Activated T-cell treated with anti-CD3 and anti-CD28 coated beads, Interleukin-2, amount 50 U/mL, for 24 hours (primary cell): ENCODE measurements around the gene FAR1.

Experiments used
- DNase-seq: peaks from one replicate; pipeline ENCODE4 v3.0.0-alpha.2; 2020
- H3K27ac Mint-ChIP-seq: 2 replicates; pipeline ENCODE4 v1.8.0; 2020; ENCODE audit warnings: mild to moderate bottlenecking, mixed read lengths
- H3K27me3 Mint-ChIP-seq: 2 replicates; pipeline ENCODE4 v1.8.0; 2020; ENCODE audit warnings: mixed read lengths
- H3K36me3 Mint-ChIP-seq: 2 replicates; pipeline ENCODE4 v1.8.0; 2020; ENCODE audit warnings: low read depth, mixed read lengths
- H3K4me1 Mint-ChIP-seq: 2 replicates; pipeline ENCODE4 v1.8.0; 2020; ENCODE audit warnings: low read depth, mixed read lengths
- H3K4me3 Mint-ChIP-seq: 2 replicates; pipeline ENCODE4 v1.8.0; 2020; ENCODE audit warnings: mild to moderate bottlenecking, moderate library complexity, mixed read lengths
- H3K9me3 Mint-ChIP-seq: 2 replicates; pipeline ENCODE4 v1.8.0; 2020; ENCODE audit warnings: mixed read lengths

Gene FAR1

DNA sequence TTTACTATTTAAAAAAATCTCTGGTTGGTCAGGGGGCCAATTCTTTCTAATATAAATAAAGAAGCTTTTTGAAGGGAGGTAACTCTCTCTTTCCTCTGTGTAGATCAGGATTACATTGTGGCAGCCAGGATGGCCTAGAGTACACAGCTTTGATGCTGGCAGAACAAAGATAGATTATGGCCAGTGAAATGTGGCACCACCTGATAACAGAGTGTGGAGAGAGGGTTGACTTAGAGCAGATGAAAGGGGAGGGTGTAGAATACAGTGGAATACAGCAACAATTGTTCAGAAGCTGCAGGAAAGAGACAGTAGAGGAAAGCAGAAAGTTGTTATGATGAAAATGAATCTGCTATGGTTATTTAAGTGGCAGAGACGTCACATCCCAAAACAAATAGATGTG lies 99.0 kb downstream of the FAR1 start:
- H3K4me3 Mint-ChIP-seq: no peak overlapping the region
- H3K9me3 Mint-ChIP-seq: no peaks in the 10 kb centered on the region
- H3K27ac Mint-ChIP-seq: no peak overlapping the region

DNA sequence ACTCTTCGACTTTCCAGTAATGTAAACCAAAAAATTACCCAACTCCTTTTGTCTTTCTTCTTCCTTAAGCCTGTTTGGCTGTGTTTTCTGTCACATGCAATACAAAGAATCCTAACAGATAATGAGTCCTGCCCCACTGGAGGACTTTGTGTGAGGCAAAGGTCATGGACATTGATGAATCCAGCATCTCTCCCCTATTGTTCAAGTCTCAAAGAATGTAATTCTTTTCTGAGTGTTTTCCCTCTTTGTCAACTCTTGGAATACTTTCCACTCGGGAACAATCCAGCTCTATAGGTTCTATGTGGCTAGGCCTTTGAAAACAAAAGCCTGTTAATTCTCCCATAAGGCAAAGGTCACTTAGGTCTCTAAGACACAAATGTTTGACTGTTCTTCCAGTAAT lies 100.7 kb downstream of the FAR1 start:
- H3K27ac Mint-ChIP-seq: no peak overlapping the region
- no peaks in the 10 kb centered on the region for H3K36me3 Mint-ChIP-seq
- DNase-seq: no peak
- H3K9me3 Mint-ChIP-seq: no peaks in the 10 kb centered on the region
- peaks cover 2% of the 10 kb centered on the region for H3K27me3 Mint-ChIP-seq
- peaks cover 3% of the 10 kb centered on the region for H3K4me1 Mint-ChIP-seq
- no peak overlapping the region for H3K4me3 Mint-ChIP-seq

More for the DNA sequence above, 99.0 kb downstream of the FAR1 start:
- Mint-ChIP-seq H3K36me3 (no peaks in the 10 kb centered on the region), H3K27me3 (no peaks in the 10 kb centered on the region), H3K4me1 (peaks cover under 1% of the 10 kb centered on the region)
- DNase-seq: no peak

- no peak overlapping the region for H3K4me3 Mint-ChIP-seq
- no peaks in the 10 kb centered on the region for H3K36me3 Mint-ChIP-seq
- peaks cover 2% of the 10 kb centered on the region for H3K27me3 Mint-ChIP-seq
- no peak for DNase-seq
- no peak overlapping the region for H3K27ac Mint-ChIP-seq
- H3K9me3 Mint-ChIP-seq: no peaks in the 10 kb centered on the region
- H3K4me1 Mint-ChIP-seq: peaks cover 4% of the 10 kb centered on the region
Measured at GRCh38 chr11:13771151-13771550, 102.7 kb downstream of the FAR1 start.

- H3K36me3 Mint-ChIP-seq: no peaks in the 10 kb centered on the region
- no peak overlapping the region for H3K27ac Mint-ChIP-seq
- H3K27me3 Mint-ChIP-seq: peaks cover 2% of the 10 kb centered on the region
- H3K4me3 Mint-ChIP-seq: no peak overlapping the region
- peaks cover 8% of the 10 kb centered on the region for H3K4me1 Mint-ChIP-seq
- DNase-seq: no peak
- no peaks in the 10 kb centered on the region for H3K9me3 Mint-ChIP-seq
Measured at GRCh38 chr11:13772223-13773046, 104.0 kb downstream of the FAR1 start.

DNA sequence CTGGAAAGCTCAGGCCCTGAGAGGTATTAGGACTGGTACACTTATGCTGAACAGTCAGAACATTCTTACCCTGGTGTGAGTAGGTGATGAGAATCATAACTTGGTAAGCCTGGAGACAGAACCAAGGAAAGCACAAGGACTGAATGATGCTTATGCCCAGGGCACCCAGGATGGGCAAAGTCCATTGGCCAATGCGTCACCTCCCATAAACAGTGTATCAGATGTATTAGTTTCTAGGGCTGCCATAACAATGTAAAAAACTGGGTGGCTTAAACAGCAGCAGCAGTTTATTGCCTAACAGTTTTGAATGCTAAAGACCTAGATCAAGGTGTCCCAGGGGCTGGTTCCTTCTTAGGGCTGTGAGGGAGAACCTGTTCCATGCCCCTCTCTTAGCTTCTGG lies 107.0 kb downstream of the FAR1 start:
- H3K4me3 Mint-ChIP-seq: no peak overlapping the region
- H3K27ac Mint-ChIP-seq: no peak overlapping the region
- peaks cover 8% of the 10 kb centered on the region for H3K4me1 Mint-ChIP-seq
- H3K9me3 Mint-ChIP-seq: no peaks in the 10 kb centered on the region
- no peak for DNase-seq
- peaks cover 2% of the 10 kb centered on the region for H3K27me3 Mint-ChIP-seq
- no peaks in the 10 kb centered on the region for H3K36me3 Mint-ChIP-seq

- H3K27ac Mint-ChIP-seq: no peak overlapping the region
- no peak for DNase-seq
Measured at GRCh38 chr11:13776134-13776815, 107.8 kb downstream of the FAR1 start.

DNA sequence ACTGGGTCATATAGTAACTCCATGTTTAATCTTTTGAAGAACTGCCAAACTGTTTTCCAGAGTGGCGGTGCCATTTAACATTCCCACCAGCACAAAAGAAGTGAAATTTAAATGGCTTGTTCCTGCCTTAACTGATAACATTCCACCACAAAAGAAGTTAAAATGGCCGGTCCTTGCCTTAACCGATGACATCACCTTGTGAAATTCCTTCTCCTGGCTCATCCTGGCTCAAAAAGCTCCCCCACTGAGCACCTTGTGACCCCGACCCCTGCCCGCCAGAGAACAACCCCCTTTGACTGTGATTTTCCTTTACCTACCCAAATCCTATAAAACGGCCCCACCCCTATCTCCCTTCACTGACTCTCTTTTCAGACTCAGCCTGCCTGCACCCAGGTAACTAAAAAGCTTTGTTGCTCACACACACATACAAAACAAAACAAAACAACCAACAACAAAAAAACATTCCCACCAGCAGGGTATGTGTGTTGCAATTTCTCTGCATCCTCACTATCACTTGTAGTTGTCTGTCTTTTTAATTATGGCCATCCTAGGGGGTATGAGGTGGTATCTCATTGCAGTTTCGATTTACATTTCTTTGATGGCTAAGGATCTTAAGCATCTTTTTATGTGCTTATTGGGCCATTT lies 109.0 kb downstream of the FAR1 start:
- H3K36me3 Mint-ChIP-seq: no peaks in the 10 kb centered on the region
- H3K9me3 Mint-ChIP-seq: no peaks in the 10 kb centered on the region
- peaks cover 8% of the 10 kb centered on the region for H3K4me1 Mint-ChIP-seq
- no peak overlapping the region for H3K27ac Mint-ChIP-seq
- H3K27me3 Mint-ChIP-seq: peaks cover 2% of the 10 kb centered on the region
- no peak for DNase-seq
- H3K4me3 Mint-ChIP-seq: no peak overlapping the region

More at GRCh38 chr11:13776134-13776815, 107.8 kb downstream of the FAR1 start:
- Mint-ChIP-seq H3K4me3 (no peak overlapping the region), H3K4me1 (peaks cover 8% of the 10 kb centered on the region), H3K9me3 (no peaks in the 10 kb centered on the region), H3K27me3 (peaks cover 2% of the 10 kb centered on the region), H3K36me3 (no peaks in the 10 kb centered on the region)

- H3K4me1 Mint-ChIP-seq: peaks cover 6% of the 10 kb centered on the region
- H3K27me3 Mint-ChIP-seq: peaks cover 2% of the 10 kb centered on the region
- H3K36me3 Mint-ChIP-seq: no peaks in the 10 kb centered on the region
- no peak overlapping the region for H3K27ac Mint-ChIP-seq
- DNase-seq: no peak
- H3K9me3 Mint-ChIP-seq: no peaks in the 10 kb centered on the region
- H3K4me3 Mint-ChIP-seq: no peak overlapping the region
Measured at GRCh38 chr11:13778345-13778744, 109.9 kb downstream of the FAR1 start.

DNA sequence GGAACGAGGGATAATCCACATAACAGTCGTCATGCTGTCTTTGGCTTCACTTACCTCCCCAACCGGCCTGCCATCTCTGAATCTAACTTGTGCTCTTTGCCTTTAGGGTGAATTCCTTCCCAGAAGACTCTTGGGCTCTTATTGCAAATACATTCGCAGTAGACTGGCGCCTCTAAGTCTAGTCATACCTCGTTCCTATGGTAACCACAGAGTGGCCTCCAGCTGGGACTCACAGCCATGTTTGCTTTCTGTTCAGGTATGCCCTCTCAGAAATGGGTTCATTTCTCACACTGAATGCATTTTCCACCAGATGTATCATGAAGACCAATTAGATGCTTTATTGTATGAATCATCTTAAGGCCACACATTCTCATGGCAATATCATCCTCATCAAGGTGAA lies 112.7 kb downstream of the FAR1 start:
- Mint-ChIP-seq H3K4me1 (peaks cover 4% of the 10 kb centered on the region), H3K9me3 (no peaks in the 10 kb centered on the region), H3K27me3 (no peaks in the 10 kb centered on the region), H3K4me3 (no peak overlapping the region), H3K36me3 (no peaks in the 10 kb centered on the region), H3K27ac (no peak overlapping the region)
- no peak for DNase-seq
